Measurements from ENCODE around the gene MAPT. TPM values are rescaled to one million over a fixed set of nuclear protein-coding genes. Genes with fewer than 3 reads are reported as not detected.

The MAPT gene
- total RNA-seq, 1 experiment from 2014 or later = 3.6 TPM

DNA sequence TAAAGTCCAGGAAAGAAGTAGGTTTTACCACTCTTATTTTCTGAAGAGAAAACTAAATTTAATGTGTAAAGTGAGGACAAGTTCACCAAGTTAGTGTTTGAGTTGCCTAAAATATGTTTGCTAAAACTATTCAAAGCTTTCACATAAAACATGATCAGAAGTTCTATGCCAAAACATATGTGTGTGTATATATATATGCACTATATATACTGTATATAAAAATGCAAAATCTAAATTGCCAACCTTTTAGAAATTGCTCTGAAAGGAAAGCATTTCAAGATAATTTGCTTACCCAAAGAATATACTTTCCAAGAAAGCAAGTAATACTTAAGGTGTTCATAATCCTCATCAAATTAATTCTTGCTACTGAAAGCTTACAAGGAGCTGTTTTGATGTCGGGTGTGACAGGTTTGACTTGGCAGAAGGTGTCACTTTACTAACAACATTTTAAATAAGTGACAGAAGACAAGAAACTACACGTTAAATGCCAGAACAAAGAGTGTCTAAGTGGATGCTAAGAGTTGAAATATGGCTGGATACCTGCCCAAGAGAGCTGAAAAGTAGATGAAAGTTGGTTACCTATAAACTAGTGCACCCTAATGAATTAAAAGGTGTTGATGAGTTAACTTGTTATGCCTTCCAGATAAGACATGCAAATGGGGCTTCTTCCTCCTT, 72.4 kb downstream of the MAPT start:
- Histone ChIP-seq H3K9me3 (ENCODE audit: low read length) (no peaks in the 10 kb centered on the region), H4K20me1 (ENCODE audit: low read length) (no peaks in the 10 kb centered on the region), H2AFZ (ENCODE audit: low read length) (no peak overlapping the region), H3K9ac (ENCODE audit: low read length) (no peak overlapping the region), H3K36me3 (ENCODE audit: low read depth, low read length) (no peaks in the 10 kb centered on the region), H3F3A (ENCODE audit: low read length, unreplicated experiment) (no peaks in the 10 kb centered on the region), H3K4me1 (ENCODE audit: insufficient read depth, low read length) (no peaks in the 10 kb centered on the region), H3K4me3 (ENCODE audit: low read length) (no peak overlapping the region), H3K27me3 (ENCODE audit: low read length) (peaks cover 22% of the 10 kb centered on the region), H3K79me2 (ENCODE audit: low read length) (no peaks in the 10 kb centered on the region), H3K27ac (ENCODE audit: low read length) (no peak overlapping the region), H3K9me2 (replicated peaks; ENCODE audit: low read length) (no peaks in the 10 kb centered on the region), H3K4me2 (ENCODE audit: low read length) (no peak overlapping the region)
- ATAC-seq (no peak), DNase-seq (no peak)
- TF ChIP-seq EZH2 (IDR thresholded peaks at IDR 0.05; ENCODE audit: low read length, unreplicated experiment) (peak; percentile 26), EZH2phosphoT487 (IDR thresholded peaks at IDR 0.05; ENCODE audit: borderline replicate concordance, low read length) (no peak)
- no TSS peak for BruUV-seq (replicated peaks)
- intact Hi-C loops (cut with micrococcal nuclease) = no loop called here
- CTCF ChIA-PET = no interaction called here
- POLR2A ChIA-PET (ENCODE audit: unreplicated experiment) = no interaction called here

DNA sequence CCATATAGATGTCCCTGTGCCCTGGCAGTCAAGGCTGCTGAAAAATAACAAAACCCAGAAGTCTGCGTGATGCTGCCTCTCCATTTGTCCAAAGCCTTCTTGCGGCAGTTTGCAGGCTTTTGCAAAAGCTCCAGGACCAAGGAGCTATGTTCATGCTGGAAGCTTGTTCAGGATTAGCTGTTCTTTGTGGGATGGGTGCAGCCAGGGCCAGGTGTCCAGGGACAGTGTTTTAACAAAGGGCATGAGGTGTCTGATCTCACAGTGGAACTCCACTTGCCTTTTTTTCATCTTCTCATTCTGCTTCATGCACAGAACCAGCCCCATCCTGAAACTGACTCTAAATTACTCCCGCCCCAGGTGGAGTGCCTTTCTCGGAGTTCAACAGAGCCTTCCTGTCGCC, 73.0 kb downstream of the MAPT start:
- intact Hi-C loops (cut with micrococcal nuclease) = no loop called here
- Histone ChIP-seq H3K4me2 (ENCODE audit: low read length) (no peak overlapping the region), H4K20me1 (ENCODE audit: low read length) (no peaks in the 10 kb centered on the region), H3K9ac (ENCODE audit: low read length) (no peak overlapping the region), H3K9me3 (ENCODE audit: low read length) (no peaks in the 10 kb centered on the region), H2AFZ (ENCODE audit: low read length) (no peak overlapping the region), H3K27me3 (ENCODE audit: low read length) (peaks cover 22% of the 10 kb centered on the region), H3K27ac (ENCODE audit: low read length) (no peak overlapping the region), H3F3A (ENCODE audit: low read length, unreplicated experiment) (no peaks in the 10 kb centered on the region), H3K36me3 (ENCODE audit: low read depth, low read length) (no peaks in the 10 kb centered on the region), H3K9me2 (replicated peaks; ENCODE audit: low read length) (no peaks in the 10 kb centered on the region), H3K4me3 (ENCODE audit: low read length) (no peak overlapping the region), H3K79me2 (ENCODE audit: low read length) (no peaks in the 10 kb centered on the region), H3K4me1 (ENCODE audit: insufficient read depth, low read length) (no peaks in the 10 kb centered on the region)
- ChIA-PET CTCF (no interaction called here), POLR2A (ENCODE audit: unreplicated experiment) (no interaction called here)
- TF ChIP-seq EZH2phosphoT487 (IDR thresholded peaks at IDR 0.05; ENCODE audit: borderline replicate concordance, low read length) = no peak
- no peak for TF ChIP-seq EZH2 (IDR thresholded peaks at IDR 0.05; ENCODE audit: low read length, unreplicated experiment)
- TF ChIP-seq, protein P1, sequence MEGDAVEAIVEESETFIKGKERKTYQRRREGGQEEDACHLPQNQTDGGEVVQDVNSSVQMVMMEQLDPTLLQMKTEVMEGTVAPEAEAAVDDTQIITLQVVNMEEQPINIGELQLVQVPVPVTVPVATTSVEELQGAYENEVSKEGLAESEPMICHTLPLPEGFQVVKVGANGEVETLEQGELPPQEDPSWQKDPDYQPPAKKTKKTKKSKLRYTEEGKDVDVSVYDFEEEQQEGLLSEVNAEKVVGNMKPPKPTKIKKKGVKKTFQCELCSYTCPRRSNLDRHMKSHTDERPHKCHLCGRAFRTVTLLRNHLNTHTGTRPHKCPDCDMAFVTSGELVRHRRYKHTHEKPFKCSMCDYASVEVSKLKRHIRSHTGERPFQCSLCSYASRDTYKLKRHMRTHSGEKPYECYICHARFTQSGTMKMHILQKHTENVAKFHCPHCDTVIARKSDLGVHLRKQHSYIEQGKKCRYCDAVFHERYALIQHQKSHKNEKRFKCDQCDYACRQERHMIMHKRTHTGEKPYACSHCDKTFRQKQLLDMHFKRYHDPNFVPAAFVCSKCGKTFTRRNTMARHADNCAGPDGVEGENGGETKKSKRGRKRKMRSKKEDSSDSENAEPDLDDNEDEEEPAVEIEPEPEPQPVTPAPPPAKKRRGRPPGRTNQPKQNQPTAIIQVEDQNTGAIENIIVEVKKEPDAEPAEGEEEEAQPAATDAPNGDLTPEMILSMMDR (conservative IDR thresholded peaks at IDR 0.05; ENCODE audit: low read depth, low read length) = no peak
- BruUV-seq (replicated peaks) = no TSS peak
- ATAC-seq (no peak), DNase-seq (no peak)

DNA sequence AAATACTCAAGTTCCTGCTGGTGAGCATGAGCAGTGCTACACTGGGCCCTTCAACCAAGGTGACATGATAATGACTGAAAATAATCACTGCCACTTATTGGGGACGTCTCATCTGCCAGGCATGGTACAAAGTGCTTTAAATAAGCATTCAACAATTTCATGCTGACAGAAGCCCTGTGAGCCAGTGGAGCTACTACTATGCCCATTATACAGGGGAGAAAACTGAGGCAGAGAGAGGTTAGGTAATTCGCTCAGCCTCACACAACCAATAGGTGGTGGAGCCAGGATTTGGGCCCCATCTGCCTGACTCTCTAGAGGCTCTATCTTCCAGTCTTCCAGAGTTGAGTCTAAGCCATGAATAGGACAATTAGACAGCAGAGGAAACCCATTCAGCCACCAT, 74.4 kb downstream of the MAPT start:
- ATAC-seq (no peak), DNase-seq (no peak)
- H3K9ac ChIP-seq (ENCODE audit: low read length) = no peak overlapping the region
- H3K36me3 ChIP-seq (ENCODE audit: low read depth, low read length) = no peaks in the 10 kb centered on the region
- H3K9me3 ChIP-seq (ENCODE audit: low read length) = no peaks in the 10 kb centered on the region
- H3K4me3 ChIP-seq (ENCODE audit: low read length) = no peak overlapping the region
- H3K27me3 ChIP-seq (ENCODE audit: low read length) = peaks cover 22% of the 10 kb centered on the region
- no peaks in the 10 kb centered on the region for H3K9me2 ChIP-seq (replicated peaks; ENCODE audit: low read length)
- H3K4me1 ChIP-seq (ENCODE audit: insufficient read depth, low read length) = no peaks in the 10 kb centered on the region
- H3K79me2 ChIP-seq (ENCODE audit: low read length) = no peaks in the 10 kb centered on the region
- BruUV-seq (replicated peaks) = no TSS peak
- ChIA-PET POLR2A (ENCODE audit: unreplicated experiment) (no interaction called here), CTCF (interaction anchor here (0.5 kb wide), 1 partner anchor 19 kb away, joined by 4 read pairs; no protein-coding TSS in a partner anchor)
- H4K20me1 ChIP-seq (ENCODE audit: low read length) = no peaks in the 10 kb centered on the region
- no peak overlapping the region for H3K27ac ChIP-seq (ENCODE audit: low read length)
- no peak overlapping the region for H2AFZ ChIP-seq (ENCODE audit: low read length)
- intact Hi-C loops (cut with micrococcal nuclease) = no loop called here
- H3F3A ChIP-seq (ENCODE audit: low read length, unreplicated experiment) = no peaks in the 10 kb centered on the region
- no peak overlapping the region for H3K4me2 ChIP-seq (ENCODE audit: low read length)
- TF ChIP-seq EZH2 (IDR thresholded peaks at IDR 0.05; ENCODE audit: low read length, unreplicated experiment) = no peak
- TF ChIP-seq, protein P1 (conservative IDR thresholded peaks at IDR 0.05; ENCODE audit: low read depth, low read length) = no peak
- TF ChIP-seq EZH2phosphoT487 (IDR thresholded peaks at IDR 0.05; ENCODE audit: borderline replicate concordance, low read length) = no peak

All from PC-3 (cell line).